NCI-H226 (cell line): ENCODE data around the gene OLFM2.
"Not testable (repeated sequence)": the region's sequence is repeated elsewhere in the genome, so short reads cannot be mapped to it uniquely, and the experiment has no call there.

Experiments used
- DNase-seq: peaks from one replicate; pipeline ENCODE4 v3.0.0-alpha.2; 2015

Gene OLFM2

DNA sequence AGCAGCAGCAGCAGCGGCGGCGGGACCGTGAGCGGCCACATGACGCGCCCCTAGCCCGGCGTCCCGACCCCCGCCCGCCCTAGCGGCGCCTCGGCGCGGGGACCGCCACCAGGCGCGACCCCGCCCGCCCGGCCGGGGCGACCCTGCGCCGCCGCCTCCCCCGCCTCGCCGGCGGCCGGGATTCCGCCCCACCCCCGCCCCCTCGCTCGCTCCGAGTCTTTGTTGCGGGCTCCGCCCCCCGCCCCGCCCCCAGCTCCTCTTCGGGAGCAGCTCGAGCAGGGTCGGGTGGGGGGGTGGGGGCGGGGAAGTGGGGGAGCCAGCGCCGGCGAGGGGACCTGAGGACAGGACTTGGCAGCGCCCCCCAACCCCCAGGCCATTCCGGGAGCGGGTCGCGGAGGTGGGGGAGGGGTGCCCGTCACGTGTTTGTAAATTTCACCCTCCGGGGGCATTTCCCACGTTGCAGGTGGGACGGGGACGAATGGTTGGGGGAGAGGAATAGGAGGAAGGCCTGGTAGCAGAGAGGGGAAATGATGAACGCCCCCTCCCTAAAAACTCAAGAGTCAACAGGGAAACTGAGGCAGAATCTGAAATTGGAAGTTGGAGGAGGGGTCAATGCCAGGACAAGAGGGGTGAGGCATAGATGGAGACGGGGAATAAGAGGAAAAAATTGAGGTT, at the start of gene OLFM2:
OLFM2 (minus strand) TSS at position 190 of the 675 bp plus-strand sequence; CDS start at position 41, 149 bp downstream.
- DNase-seq = no peak

DNA sequence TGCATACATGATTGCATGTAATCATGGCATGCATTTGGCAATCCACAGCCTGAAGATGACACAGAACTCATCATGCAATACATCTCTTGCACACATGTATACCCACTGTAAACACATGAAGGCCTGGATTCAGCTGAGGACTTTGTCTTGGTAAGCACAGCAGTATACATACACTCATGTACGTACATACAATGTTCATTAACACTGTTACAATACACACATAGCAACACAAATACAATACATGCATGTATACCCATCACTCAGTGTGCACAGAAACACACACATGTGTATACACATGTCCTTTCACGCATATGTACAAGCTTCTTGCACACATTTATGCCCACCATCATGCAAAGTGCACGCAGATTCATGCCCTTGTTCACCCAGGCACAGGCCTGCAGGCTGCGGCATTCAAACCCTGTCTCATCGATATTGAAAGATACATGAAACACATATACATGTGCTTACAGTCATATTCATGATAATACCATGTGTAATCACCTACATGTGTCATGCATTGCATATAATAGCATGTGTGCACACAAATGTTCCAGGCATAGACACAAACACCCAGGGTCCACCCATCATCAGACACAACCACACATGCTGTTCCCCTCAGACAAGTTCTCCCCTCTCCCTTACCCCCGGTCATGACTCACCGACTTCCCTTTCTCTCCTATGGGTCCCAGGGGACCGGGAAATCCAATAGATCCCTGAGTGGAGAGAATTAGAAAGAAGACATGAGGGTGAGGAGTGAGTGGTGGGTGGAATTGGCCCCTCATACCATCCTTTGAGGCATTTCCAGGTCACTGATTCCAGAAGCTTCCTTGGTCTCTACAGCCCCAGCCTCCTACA, 45.3 kb upstream of the OLFM2 start:
- DNase-seq = no peak

DNA sequence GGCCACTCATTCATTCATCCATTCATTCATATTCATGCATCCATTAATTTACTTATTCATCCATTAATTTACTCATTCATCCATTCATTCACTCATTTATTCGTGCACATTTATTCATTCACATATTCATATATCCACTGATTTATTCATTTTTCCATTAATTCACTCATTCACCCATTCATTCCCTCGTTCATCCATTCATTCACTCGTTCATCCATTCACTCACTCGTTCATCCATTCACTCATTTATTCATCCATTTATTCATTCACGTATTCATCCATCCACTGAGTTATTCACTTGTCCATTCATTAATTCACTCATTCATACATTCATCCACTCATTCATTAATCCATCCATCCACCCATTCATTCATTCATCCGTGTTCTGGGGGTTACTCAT, 35.8 kb upstream of the OLFM2 start:
- DNase-seq = no peak

DNA sequence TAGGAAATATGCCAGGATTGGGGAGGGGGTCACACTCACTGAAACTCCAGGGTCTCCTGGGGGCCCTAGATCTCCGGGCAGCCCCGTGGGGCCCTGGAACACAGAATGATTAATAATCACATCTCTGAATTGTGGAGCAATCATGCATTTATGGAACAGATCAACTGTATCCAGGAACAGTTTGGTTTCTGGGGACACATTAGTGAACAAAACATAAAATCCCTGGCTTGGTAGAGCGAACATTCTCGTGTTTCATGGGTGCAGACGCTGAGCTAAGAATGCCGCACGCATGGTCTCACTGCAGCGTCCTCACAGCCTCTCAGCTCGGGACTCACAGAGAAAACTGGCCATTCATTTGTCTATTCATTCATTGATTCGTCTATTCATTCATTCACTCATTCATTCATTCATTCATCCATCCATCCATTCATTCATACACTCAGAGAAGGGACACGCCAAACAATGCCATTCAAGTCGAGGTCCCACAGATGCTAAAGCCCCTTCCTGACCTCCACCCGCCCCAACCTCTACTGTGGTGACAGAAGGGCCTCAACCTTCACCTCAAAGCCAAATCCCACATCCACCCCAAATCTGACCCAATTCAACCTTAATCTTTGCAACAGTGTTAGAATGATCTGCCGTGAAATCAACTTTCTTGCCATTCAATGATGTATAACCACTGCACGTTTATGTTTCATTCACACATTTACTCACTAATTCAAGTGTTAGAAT, 35.0 kb upstream of the OLFM2 start:
- DNase-seq = no peak

DNA sequence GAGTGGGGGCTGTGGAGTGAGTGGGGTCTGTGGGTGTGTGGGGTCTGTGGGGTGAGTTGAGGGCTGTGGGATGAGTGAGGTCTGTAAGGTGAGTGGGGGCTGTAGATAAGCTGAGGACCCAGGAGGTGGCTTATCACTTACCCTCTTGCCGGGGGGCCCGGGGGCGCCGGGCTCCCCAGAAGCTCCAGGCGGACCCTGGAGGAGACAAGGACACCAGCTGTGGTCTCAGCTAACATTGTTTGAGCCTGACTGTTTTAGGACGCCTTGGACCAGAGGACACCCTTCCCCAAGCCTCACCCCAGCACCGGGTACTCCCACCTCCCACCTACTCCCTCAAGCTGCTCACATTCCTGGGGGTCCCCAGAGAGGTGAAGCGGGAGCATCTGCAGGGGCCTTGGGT, 34.2 kb upstream of the OLFM2 start:
- no peak for DNase-seq

DNA sequence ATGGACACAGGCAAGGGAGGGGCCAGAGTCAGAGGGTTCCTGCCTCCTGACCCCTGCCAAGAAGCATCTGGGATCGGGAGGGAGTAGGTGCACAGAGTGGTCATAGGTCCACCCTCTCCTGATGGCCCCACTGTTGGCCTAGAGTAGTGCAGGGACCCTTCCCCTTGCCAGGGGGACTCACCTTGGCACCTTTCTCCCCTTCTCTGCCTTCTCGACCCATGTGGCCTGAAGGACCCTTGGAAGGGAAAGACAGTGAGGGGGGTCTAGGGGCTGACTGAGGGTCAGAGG, 33.3 kb upstream of the OLFM2 start:
- no peak for DNase-seq

DNA sequence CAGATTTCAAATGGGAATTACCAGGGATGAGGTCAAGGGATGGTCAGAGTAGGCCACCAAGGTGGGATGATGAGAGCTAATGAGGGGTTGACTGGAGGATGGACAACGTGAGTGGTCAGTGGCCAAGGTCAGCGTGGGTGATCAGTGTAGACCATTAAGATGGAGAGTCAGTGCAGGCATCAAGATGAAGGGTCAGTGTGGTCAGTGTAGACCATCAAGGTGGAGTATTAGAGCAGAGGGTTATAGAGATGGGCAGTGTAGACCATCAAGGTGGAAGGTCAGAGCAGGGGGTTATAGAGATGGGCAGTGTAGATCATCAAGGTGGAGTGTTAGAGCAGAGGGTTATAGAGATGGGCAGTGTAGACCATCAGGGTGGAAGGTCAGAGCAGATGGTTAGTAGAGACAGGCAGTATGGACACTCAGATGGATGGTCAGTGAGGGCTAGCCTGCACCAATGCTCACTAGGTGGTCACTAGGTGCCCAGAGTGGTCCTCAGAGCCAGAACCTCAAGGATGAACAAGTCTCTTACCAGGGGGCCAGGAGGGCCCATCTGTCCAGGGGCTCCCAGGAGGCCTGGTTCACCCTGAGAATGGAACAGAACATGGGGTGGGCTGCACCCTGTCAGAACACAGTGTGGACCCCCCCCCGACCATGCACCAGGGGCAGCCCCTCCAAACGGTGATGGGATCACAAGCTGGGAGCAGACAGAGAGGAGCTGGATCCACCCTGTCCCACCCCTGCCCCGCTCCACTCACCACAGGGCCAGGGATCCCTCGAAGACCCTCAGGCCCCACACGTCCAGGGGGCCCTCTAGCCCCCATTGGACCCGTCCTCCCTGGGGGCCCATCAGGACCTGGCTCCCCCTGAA, 32.7 kb upstream of the OLFM2 start:
- no peak for DNase-seq

DNA sequence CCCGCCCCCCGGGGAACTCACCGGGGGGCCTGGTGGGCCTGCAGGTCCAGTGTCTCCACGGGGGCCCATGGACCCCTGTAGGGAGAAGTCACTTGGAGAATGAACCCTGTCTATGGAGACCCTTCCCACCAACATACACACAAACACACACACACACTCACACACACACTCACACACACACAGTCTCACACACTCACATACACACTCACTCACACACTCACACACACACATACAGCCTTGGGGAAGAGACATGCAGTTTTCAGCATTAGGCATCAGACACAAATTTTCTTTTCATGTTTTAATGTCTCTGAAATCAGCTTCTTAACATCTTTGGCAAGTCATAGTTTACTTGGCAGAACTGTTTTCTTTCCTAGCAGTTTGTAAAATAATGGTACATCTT, 31.0 kb upstream of the OLFM2 start:
- DNase-seq = no peak

DNA sequence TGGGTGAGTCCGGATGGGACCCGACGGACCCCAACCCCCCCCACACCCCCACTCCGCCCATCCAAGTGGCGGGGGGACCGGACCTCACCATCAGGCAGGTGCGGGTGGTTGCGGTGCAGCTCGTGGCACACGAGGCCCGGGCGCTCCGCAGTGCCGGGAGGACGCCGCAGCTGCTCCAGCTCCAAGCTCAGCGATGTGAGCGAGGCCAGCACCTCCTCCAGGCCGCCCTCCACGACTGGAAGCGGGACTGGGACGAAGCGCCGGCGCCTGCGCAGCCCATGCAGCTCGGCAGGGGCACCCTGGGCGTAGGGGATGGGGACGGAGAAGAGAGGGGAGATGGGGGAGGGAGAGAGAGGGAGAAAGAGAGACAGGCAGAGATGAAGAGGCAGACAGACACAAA, 30.1 kb upstream of the OLFM2 start:
- DNase-seq = no peak

DNA sequence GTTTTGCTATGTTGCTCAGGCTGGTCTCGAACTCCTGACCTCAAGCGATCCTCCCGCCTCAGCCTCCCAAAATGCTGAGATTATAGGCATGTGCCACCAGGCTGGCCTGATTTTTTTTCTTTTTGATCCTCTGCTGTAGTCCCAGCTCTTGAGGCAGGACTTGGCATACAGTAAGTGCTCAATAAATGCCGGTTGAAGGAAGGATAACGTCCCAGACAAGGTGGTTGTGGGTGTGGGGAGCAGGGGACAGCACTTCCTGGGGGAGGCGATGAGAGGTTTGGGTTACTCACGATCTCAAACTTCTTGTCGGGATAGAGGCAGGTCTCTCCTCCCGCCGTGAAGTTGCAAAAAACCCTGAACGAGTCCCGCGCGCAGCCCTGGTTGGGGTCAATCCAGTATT, 29.7 kb upstream of the OLFM2 start:
- no peak for DNase-seq

DNA sequence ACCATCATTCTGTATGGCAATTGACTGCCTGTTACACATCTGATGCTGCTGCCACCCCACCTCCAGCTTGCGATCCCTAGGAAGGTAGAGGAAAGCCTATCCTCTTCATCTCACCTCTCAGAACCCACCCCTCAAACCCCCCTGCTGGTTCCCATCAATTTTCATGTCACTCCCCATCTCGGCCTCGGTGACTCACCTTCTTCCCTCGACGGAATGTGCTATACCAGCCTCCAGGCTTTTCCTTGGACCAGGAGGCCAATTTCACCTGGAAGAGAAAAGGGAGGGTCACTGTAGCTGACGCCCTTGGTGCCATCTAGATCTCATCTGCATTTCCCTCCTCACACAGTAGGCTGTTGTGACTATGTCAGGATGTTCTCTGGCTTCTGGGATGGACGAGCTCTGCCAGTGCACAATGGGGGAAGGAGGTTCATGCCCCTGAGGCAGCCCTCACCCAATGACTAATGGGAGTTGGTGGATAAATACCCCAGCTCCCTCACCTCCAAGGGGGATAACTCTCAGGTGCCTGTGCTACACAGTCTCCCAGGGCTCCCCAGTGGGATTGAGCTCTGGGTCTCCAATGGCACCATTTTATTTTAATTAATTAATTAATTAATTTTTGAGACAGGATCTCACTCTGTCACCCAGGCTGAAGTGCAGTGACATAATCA, 26.4 kb upstream of the OLFM2 start:
- no peak for DNase-seq

DNA sequence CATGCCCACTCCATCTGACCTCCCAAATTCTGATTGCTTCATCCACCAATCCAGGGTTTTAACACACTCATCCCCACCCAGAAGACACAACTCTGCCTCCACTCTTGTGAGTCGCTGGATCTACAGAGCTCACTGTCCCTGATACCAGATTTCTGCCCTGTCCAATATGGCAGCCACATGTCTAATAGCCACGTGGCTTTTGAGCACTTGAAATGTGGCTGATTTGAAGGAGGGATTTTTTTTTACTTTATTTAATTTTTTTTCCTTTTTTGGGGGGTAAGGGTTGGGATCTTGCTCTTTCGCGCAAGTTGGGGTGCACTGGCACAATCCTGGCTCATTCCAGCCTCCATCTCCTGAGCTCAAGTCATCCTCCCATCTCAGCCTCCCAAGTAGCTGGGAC, 24.8 kb upstream of the OLFM2 start:
- no peak for DNase-seq

DNA sequence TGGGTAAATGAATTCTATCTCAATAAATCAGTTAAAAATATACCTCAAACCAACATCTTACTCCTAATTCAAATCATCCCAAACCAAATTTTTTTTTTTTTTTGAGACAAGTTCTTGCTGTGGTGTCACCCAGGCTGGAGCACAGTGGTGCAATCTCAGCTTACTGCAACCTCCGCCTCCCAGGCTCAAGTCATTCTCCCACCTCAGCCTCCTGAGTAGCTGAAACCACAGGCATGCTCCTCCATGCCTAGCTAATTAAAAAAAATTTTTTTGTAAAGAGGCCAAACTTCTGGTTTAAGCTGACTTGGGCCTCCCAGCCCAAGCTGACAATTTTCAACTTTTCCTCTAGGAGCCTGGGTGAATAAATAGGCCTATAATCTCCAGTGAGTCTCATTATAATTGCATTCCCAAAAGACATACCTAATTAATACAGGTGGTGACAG, 22.1 kb upstream of the OLFM2 start:
- DNase-seq = peak; percentile 62

DNA sequence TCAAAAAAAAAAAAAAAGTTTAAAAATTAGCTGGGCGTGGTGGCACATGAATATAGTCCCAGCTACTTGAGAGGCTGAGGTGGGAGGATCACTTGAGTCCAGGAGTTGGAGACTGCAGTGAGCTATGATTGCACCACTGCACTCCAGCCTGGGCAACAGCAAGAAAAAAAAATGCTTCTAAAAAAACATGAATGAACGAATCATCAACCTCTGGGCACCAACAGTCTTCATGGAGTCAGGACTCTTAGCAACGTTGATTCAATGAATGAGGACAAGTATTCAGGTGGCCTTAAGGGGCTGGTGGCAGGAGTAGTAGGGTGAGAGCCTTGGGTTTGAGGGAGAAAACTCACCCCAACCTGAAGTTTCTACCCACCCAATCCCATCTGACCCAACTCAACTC, 20.6 kb upstream of the OLFM2 start:
- DNase-seq = no peak

DNA sequence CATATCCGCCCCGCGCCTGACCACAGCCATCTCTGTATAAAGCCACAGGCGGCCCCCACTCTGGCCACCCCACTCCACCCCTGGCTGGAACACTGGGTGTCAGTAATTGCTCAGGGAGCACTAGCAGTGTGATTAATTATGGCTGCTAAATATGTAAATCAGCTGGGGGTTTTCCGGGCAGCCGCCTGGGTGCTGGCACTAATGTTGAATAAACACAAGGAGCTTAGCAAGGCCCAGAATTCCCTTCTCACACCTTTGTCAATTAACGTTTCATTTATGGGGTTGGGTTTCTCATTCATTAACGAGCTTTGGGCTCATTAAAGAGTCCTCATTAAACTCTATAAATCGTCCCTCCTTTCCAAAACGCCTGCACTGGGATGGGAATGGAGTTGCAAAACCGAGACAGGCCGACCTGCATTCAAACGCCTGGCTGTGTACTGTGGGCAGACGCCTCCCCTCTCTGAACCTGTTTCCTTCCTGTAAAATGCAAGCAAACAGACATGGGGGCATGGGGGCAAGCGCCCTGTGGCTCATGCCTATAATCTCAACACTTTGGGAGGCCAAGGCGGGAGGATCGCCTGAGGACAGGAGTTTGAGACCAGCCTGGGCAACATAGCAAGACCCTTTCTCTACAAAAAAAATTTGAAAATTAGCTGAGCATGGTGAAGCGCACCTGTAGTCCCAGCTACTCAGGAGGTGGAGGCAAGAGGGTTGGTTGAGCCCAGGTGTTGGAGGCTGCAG, 17.7 kb upstream of the OLFM2 start:
- no peak for DNase-seq

DNA sequence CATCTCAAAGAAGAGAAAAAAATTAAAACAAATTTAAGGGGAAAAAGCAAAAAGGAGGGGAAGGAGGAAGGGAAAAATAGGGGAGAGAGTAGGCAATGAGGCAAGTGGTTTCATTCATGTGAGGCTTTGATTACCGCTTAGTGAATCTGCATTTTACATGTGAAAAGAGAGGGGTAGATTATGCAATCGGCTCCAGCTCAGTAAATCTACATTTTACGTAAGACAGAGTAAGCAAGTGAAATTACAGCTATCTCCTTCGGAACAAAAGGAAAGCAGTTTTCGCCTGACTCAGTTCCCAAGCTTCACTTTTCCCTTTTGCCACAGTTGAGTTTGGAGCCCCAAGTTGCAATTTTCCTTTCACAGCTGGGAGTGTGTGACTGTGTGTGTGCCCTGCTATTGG, 16.0 kb upstream of the OLFM2 start:
- no peak for DNase-seq

DNA sequence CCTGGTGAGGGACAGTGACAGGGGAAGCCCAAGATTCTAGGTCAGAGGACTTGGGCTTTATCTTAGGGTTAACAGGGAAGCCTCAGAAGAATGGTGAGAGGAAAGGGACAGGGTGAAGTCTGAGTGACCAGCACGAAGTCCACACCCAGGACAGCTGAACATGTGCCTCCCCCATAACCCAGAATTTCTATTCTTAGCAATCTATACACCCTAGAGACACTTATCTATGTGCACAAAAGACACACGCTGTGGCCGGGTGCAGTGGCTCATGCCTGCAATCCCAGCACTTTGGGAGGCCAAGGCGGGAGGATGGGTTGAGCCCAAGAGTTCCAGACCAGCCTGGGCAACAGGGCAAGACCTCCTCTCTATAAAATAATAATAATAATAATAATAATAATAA, 11.1 kb upstream of the OLFM2 start:
- DNase-seq = no peak

DNA sequence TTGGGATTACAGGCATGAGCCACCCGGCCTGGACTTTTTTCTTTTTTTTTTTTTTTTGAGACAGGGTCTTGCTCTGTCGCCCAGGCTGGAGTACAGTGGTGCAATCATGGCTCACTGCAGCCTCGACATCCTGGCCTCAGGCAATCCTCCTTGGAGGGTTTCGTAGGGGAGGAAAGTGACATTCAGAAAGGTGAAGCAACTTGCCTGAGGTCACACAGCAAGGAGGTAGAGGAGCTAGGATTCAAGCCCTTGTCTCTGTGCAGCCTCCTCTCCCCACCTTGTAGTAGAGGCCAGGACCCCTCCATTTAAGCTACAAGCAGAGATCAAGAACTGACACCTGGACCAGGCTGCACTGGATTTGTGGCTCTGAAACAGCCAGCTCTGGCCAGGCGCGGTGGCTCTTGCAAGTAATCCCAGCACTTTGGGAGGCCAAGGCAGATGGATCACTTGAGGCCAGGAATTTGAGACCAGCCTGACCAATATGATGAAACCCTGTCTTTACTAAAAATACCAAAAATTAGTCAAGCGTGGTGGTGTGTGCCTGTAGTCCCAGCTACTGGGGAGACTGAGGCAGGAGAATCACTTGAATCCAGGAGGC, 10.3 kb upstream of the OLFM2 start:
- DNase-seq = not testable (repeated sequence)

DNA sequence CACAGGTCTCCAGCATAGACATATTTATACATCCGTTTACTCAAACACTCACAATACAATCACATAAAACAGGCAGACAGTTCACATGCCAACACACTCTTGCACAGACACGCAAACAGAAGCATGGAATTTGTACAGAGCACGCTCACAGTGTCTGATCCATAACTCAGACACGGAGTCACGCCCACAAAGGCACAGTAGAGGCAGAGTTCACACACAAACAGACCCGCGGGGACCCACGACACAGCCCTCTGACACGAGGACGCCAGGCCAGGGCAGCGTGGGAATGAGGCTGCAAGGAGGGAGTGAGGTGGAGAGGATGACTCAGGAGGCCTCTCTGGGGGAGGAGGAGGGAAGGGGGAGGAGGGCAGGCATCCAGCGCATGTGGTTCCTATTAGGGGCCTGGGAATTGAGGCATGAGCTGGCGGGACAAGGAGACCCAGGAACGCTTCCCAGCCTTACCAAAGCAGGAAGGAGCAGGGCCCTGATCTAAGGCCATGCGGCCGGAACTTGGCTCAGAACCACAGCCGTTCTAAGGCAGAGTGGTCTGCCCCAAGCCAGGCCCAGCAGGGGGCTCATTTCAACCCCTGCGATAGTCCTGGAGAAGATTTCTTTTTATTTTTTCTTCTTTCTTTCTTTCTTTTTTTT, 9.1 kb upstream of the OLFM2 start:
- DNase-seq = peak; percentile 86

DNA sequence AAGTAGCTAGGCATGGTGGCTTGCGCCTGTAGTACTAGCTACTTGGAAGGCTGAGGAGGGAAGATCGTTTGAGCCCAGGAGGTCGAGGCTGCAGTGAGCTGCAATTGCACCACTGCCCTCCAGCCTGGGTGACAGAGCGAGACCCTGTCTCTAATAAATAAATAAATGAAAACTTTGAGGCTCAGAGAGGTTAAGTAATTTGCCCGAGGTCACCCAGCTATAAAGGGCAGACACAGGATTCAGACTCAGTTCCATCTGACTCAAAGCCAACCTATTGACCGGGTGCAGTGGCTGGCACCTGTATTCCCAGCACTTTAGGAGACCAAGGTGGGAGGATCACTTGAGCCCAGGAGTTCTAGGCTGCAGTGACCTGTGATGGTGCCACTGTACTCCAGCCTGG, 7.4 kb upstream of the OLFM2 start:
- no peak for DNase-seq

DNA sequence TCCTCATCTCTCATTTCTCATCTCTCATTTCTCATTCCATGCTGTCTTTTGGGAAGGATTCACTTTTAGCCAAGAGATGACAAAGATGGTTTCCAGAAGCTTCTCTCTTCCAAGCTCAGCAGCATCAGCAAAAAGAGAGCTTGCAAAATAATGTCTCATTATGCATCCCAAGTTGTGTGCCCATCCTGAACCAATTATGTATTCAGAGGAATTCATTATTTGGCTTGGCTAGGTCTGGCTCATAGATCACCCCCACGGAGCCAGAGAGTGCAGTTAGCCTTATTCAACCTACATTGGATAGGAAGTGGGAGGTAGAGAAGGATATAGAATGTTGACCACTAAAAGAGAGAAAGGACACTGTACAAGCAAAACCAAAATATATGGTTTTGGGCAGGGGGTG, 5.4 kb upstream of the OLFM2 start:
- DNase-seq = no peak
